Hepatocyte (in vitro differentiated cells): ENCODE data around the gene ING3. TPM values are rescaled to one million over a fixed set of nuclear protein-coding genes. Genes with fewer than 3 reads are reported as not detected.

Experiments
- DNase-seq: peaks from one replicate; pipeline ENCODE4 v3.0.0-alpha.2; 2016; ENCODE audit warnings: low spot score
- H2AFZ ChIP-seq: fragments of 200-600 bp; sonication (generic); 2 replicates; pipeline ENCODE4 v1.6.0; 2016; ENCODE audit warnings: antibody characterized with exemption, mild to moderate bottlenecking
- H3K27ac ChIP-seq: fragments of 200-600 bp; sonication (generic); 2 replicates; pipeline ENCODE4 v1.5.1; 2016; ENCODE audit warnings: mild to moderate bottlenecking
- H3K27me3 ChIP-seq: fragments of 200-600 bp; sonication (generic); 2 replicates; pipeline ENCODE4 v1.6.1; 2016
- H3K36me3 ChIP-seq: fragments of 200-600 bp; sonication (generic); replicated peaks from 2 replicates; pipeline ENCODE4 v1.5.1; 2016; ENCODE audit warnings: low read depth; ENCODE audit not compliant: insufficient read depth
- H3K4me1 ChIP-seq: fragments of 200-600 bp; sonication (generic); 2 replicates; pipeline ENCODE4 v1.5.1; 2016; ENCODE audit warnings: mild to moderate bottlenecking, moderate library complexity; ENCODE audit not compliant: insufficient read depth
- H3K4me2 ChIP-seq: fragments of 200-600 bp; sonication (generic); 2 replicates; pipeline ENCODE4 v1.6.0; 2016
- H3K4me3 ChIP-seq: fragments of 200-600 bp; sonication (generic); 2 replicates; pipeline ENCODE4 v1.5.1; 2016; ENCODE audit warnings: mild to moderate bottlenecking
- H3K79me2 ChIP-seq: fragments of 200-600 bp; sonication (generic); 2 replicates; pipeline ENCODE4 v1.6.0; 2017; ENCODE audit warnings: mild to moderate bottlenecking
- H3K9me2 ChIP-seq: fragments of 200-600 bp; sonication (generic); replicated peaks from 2 replicates; pipeline ENCODE4 v1.6.0; 2017; ENCODE audit warnings: mild to moderate bottlenecking; ENCODE audit not compliant: insufficient read depth
- H3K9me3 ChIP-seq: fragments of 200-600 bp; sonication (generic); 2 replicates; pipeline ENCODE4 v1.5.1; 2016; ENCODE audit warnings: low read depth, mild to moderate bottlenecking
- H4K20me1 ChIP-seq: fragments of 200-600 bp; sonication (generic); 2 replicates; pipeline ENCODE4 v1.6.0; 2016; ENCODE audit warnings: mild to moderate bottlenecking; ENCODE audit not compliant: insufficient read depth, poor library complexity, severe bottlenecking
- EZH2 ChIP-seq: fragments of 200-600 bp; sonication (generic); IDR thresholded peaks from 2 replicates; pipeline ENCODE4 v1.6.1; 2016; ENCODE audit warnings: antibody characterized with exemption, mild to moderate bottlenecking, borderline replicate concordance
- EZH2phosphoT487 ChIP-seq: fragments of 200-600 bp; sonication (generic); IDR thresholded peaks from one replicate; pipeline ENCODE4 v1.6.1; 2018; ENCODE audit warnings: antibody characterized with exemption, mild to moderate bottlenecking, low read depth, moderate library complexity; ENCODE audit not compliant: unreplicated experiment, severe bottlenecking
- WGBS: methylation state at CpG from one replicate; pipeline ENCODE4 v1.1.6; 2016; ENCODE audit warnings: low lambda C conversion rate; ENCODE audit errors: missing lambda C conversion rate; 5-methylcytosine and 5-hydroxymethylcytosine counted together
- polyA plus RNA-seq: library from polyadenylated mRNA; unstranded; fragments of >200 nt; fragmentation: Nextera tagmentation; extraction: Ambion mirVana; gene quantifications from 2 replicates; pipeline ENCODE4 v1.2.1, GENCODE V29; 2016
- total RNA-seq: library from RNA; depleted of rRNA; stranded (reverse); fragments of >200 nt; gene quantifications from 2 replicates; pipeline ENCODE4 v1.2.3, GENCODE V29; 2014
- TF ChIP-seq, protein P1 (sequence below): fragments of 200-600 bp; sonication (generic); IDR thresholded peaks from 2 replicates; pipeline ENCODE4 v1.5.1; 2016; ENCODE audit warnings: antibody characterized with exemption, mild to moderate bottlenecking; ENCODE audit not compliant: poor library complexity

The ING3 gene, protein sequence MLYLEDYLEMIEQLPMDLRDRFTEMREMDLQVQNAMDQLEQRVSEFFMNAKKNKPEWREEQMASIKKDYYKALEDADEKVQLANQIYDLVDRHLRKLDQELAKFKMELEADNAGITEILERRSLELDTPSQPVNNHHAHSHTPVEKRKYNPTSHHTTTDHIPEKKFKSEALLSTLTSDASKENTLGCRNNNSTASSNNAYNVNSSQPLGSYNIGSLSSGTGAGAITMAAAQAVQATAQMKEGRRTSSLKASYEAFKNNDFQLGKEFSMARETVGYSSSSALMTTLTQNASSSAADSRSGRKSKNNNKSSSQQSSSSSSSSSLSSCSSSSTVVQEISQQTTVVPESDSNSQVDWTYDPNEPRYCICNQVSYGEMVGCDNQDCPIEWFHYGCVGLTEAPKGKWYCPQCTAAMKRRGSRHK
- total RNA-seq (21.0 and 29.6 TPM in 2 replicates), polyA plus RNA-seq (14.1 and 17.6 TPM in 2 replicates)

DNA sequence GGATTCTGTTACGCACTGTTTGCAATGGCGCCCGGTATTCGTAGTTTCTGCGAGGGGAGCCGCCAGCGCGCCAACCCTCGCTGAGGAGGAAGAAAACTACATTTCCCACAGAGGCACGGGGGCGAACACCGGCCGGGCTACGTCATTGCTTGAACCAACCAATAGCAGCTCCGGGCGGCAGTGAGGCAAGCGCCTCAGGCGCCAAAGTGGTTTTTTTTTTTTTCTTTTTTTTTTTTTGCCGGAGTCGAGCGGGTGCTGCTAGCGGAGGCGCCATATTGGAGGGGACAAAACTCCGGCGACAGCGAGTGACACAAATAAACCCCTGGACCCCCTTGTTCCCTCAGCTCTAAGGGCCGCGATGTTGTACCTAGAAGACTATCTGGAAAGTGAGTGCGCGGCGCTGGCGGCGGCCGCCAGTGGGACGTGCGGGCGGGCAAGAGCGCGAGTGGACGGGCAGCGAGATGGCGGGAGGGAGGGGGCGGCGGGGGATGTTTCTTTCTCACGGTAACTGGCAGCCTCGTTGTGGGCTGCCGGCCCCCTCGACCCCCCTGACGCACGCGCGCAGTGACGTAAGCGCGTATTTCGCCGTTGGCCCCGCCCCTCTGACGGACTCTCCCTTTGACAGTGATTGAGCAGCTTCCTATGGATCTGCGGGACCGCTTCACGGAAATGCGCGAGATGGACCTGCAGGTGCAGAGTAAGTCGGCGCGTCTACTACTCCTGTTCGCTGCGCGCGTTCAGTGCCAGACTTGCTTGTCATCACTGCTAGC lies at the start of gene ING3:
Gene ING3 (plus strand): TSS at position 239 of the 770 bp plus-strand sequence. CDS start 120 bp downstream, at position 359.
- DNase-seq = peak; percentile 98
- Histone ChIP-seq H4K20me1 (peaks cover 22% of the 10 kb centered on the region), H3K4me1 (peaks cover 13% of the 10 kb centered on the region), H3K9me3 (no peaks in the 10 kb centered on the region), H3K79me2 (peaks cover 32% of the 10 kb centered on the region), H3K9me2 (no peaks in the 10 kb centered on the region), H3K27ac (peak within 1 kb of the TSS; percentile 98), H3K4me3 (peak within 1 kb of the TSS; percentile 48), H3K27me3 (no peaks in the 10 kb centered on the region), H3K4me2 (peak within 1 kb of the TSS; percentile 84), H2AFZ (peak within 1 kb of the TSS; percentile 63), H3K36me3 (peaks cover 4% of the 10 kb centered on the region)
- WGBS = under 1% methylated on average over 56 of the region's 71 CpGs
- TF ChIP-seq EZH2 = no peak
- TF ChIP-seq EZH2phosphoT487 = no peak
- TF ChIP-seq, protein P1, sequence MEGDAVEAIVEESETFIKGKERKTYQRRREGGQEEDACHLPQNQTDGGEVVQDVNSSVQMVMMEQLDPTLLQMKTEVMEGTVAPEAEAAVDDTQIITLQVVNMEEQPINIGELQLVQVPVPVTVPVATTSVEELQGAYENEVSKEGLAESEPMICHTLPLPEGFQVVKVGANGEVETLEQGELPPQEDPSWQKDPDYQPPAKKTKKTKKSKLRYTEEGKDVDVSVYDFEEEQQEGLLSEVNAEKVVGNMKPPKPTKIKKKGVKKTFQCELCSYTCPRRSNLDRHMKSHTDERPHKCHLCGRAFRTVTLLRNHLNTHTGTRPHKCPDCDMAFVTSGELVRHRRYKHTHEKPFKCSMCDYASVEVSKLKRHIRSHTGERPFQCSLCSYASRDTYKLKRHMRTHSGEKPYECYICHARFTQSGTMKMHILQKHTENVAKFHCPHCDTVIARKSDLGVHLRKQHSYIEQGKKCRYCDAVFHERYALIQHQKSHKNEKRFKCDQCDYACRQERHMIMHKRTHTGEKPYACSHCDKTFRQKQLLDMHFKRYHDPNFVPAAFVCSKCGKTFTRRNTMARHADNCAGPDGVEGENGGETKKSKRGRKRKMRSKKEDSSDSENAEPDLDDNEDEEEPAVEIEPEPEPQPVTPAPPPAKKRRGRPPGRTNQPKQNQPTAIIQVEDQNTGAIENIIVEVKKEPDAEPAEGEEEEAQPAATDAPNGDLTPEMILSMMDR = no peak

GRCh38 chr7:120915314-120916105 lies 35.1 kb upstream of the ING3 start:
- no peak for DNase-seq
- 86% methylated on average over 2 of the region's 2 CpGs for WGBS
- TF ChIP-seq EZH2phosphoT487 = no peak
- no peak for TF ChIP-seq EZH2
- TF ChIP-seq, protein P1 = no peak

GRCh38 chr7:120916121-120916520 lies 34.5 kb upstream of the ING3 start:
- H3K79me2 ChIP-seq = no peaks in the 10 kb centered on the region
- H4K20me1 ChIP-seq = no peaks in the 10 kb centered on the region
- H3K27me3 ChIP-seq = no peaks in the 10 kb centered on the region
- no peaks in the 10 kb centered on the region for H3K9me3 ChIP-seq
- no peak overlapping the region for H3K27ac ChIP-seq
- no peaks in the 10 kb centered on the region for H3K36me3 ChIP-seq
- DNase-seq = no peak
- H3K4me2 ChIP-seq = no peak overlapping the region
- no peaks in the 10 kb centered on the region for H3K9me2 ChIP-seq
- TF ChIP-seq EZH2phosphoT487 = no peak
- no peak for TF ChIP-seq EZH2
- TF ChIP-seq, protein P1 = no peak
- H2AFZ ChIP-seq = no peak overlapping the region
- H3K4me3 ChIP-seq = no peak overlapping the region
- no peaks in the 10 kb centered on the region for H3K4me1 ChIP-seq
- WGBS = 65% methylated on average over 3 of the region's 3 CpGs

More at GRCh38 chr7:120915314-120916105, 35.1 kb upstream of the ING3 start:
- no peaks in the 10 kb centered on the region for H3K9me2 ChIP-seq
- no peaks in the 10 kb centered on the region for H3K4me1 ChIP-seq
- no peaks in the 10 kb centered on the region for H3K79me2 ChIP-seq
- no peaks in the 10 kb centered on the region for H3K36me3 ChIP-seq
- H3K4me3 ChIP-seq = no peak overlapping the region
- H4K20me1 ChIP-seq = no peaks in the 10 kb centered on the region
- no peaks in the 10 kb centered on the region for H3K9me3 ChIP-seq
- no peak overlapping the region for H3K27ac ChIP-seq
- H3K4me2 ChIP-seq = no peak overlapping the region
- H3K27me3 ChIP-seq = no peaks in the 10 kb centered on the region
- H2AFZ ChIP-seq = no peak overlapping the region
